Measurements from ENCODE around the gene SELPLG. TPM values are rescaled to one million over a fixed set of nuclear protein-coding genes. Genes with fewer than 3 reads are reported as not detected.

The SELPLG gene
- total and polyA plus RNA-seq, 2 experiments from 2014 or later, result 4.4 to 6.7 TPM

DNA sequence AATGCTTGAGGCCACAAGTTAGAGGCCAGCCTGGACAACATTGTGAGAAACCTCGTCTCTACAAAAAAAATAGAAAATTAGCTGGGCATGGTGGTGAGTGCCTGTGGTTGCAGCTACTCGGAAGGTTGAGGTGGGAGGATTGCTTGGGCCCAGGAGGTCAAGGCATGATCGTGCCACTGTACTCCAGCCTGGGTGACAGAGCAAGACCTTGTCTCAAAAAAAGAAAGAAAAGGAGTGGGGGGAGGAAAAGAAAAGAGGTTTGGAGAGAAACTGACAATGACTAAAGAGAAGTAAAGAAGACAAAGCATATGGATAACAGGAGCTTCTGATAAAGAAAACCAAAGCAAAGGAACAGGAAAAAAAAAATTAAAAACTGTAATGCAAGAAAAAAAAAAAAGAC, 37.4 kb upstream of the SELPLG start:
- Histone ChIP-seq H3K27me3 (replicated peaks; ENCODE audit: insufficient read depth) (no peaks in the 10 kb centered on the region), H4K20me1 (ENCODE audit: insufficient read depth) (0 out of 2 replicates have a peak, but pooled peaks cover 6% of the 10 kb centered on the region), H3K79me2 (ENCODE audit: insufficient read depth) (peaks cover 100% of the 10 kb centered on the region), H3K4me1 (ENCODE audit: insufficient read depth) (peaks cover 34% of the 10 kb centered on the region), H3K4me2 (ENCODE audit: unreplicated experiment) (no peak overlapping the region), H3K4me3 (no peak overlapping the region), H3K9me2 (ENCODE audit: insufficient read depth) (no peaks in the 10 kb centered on the region), H3K27ac (peak overlapping the region; percentile 23; the same call in 1 of the 2 replicates), H3F3A (ENCODE audit: insufficient read depth) (peaks cover 76% of the 10 kb centered on the region), H3K9ac (no peak overlapping the region), H2AFZ (no peak overlapping the region), H3K9me3 (ENCODE audit: low read depth) (no peaks in the 10 kb centered on the region), H3K36me3 (ENCODE audit: low read depth) (peaks cover 29% of the 10 kb centered on the region)
- WGBS, 2 experiments (ENCODE audit: low coverage in 1 of 2, low lambda C conversion rate in 2 of 2, missing lambda C conversion rate in 2 of 2), result 67 to 70% methylated on average over 3 of the region's 3 CpGs
- no peak for TF ChIP-seq EZH2phosphoT487 (IDR thresholded peaks at IDR 0.05; ENCODE audit: insufficient read depth, low read depth)
- TF ChIP-seq EZH2 (IDR thresholded peaks at IDR 0.05; ENCODE audit: insufficient read depth, poor library complexity, severe bottlenecking), result no peak
- in situ Hi-C loops (cut with MboI), result no loop called here
- DNase-seq, result no peak

DNA sequence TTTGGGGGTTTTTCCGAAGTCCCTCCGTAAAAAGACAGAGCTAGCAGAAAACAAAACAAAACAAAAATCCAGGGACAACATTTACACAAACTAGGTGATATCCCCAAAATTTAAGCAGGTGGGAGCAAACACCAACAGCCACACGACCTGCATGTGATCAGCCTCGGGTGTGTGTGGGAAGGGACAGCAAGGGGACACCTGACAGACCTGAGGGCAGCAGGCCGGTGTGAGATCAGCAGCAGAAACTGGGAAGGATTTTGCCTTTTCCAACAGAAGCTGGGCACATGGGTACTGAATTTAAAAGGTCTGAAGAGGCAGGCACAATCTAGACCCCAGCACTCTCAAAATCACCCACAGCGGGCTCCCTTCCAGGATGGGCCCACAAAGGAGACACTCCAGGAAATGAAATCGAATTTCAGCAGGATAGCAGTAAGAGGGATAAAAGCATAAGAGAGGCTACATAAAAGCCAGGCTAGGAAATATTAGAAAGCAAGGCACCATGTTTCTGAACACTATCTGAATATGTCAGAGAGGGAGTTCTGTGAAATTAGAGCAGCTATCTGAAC, 36.5 kb upstream of the SELPLG start:
- WGBS, 2 experiments (ENCODE audit: low coverage in 1 of 2, low lambda C conversion rate in 2 of 2, missing lambda C conversion rate in 2 of 2), result 94 to 95% methylated on average over 7 of the region's 7 CpGs
- Histone ChIP-seq H3K27me3 (replicated peaks; ENCODE audit: insufficient read depth) (no peaks in the 10 kb centered on the region), H3K36me3 (ENCODE audit: low read depth) (peaks cover 20% of the 10 kb centered on the region), H3K4me3 (no peak overlapping the region), H2AFZ (no peak overlapping the region), H3K4me1 (ENCODE audit: insufficient read depth) (peaks cover 44% of the 10 kb centered on the region), H3K27ac (peak overlapping the region; percentile 2; the same call in 1 of the 2 replicates), H3K9me2 (ENCODE audit: insufficient read depth) (no peaks in the 10 kb centered on the region), H3K4me2 (ENCODE audit: unreplicated experiment) (no peak overlapping the region), H3K9me3 (ENCODE audit: low read depth) (no peaks in the 10 kb centered on the region), H4K20me1 (ENCODE audit: insufficient read depth) (0 out of 2 replicates have a peak, but pooled peaks cover 6% of the 10 kb centered on the region), H3F3A (ENCODE audit: insufficient read depth) (peaks cover 76% of the 10 kb centered on the region), H3K9ac (0 out of 2 replicates have a peak overlapping the region, but pooled peaks have one; percentile 19), H3K79me2 (ENCODE audit: insufficient read depth) (peaks cover 100% of the 10 kb centered on the region)
- DNase-seq, result no peak
- in situ Hi-C loops (cut with MboI), result no loop called here
- TF ChIP-seq EZH2 (IDR thresholded peaks at IDR 0.05; ENCODE audit: insufficient read depth, poor library complexity, severe bottlenecking) (no peak), EZH2phosphoT487 (IDR thresholded peaks at IDR 0.05; ENCODE audit: insufficient read depth, low read depth) (no peak)

DNA sequence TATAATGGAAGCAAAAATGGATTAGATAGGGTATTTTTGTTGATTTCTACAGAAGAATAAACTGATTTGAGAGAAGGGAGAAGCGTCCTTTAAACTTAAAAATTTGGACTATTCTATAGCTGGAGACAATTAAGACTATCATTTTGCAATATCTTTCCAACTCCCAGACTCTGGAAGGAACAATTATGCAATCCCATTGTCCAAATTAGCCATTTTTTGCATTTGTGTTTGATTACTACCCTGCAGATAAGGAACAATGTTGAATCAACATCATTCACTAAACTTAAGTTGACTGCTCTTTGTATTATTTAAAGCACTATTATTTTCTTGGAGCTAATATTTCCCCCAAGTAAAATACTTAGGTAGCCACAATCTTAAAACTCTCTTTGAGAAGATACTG, 34.8 kb upstream of the SELPLG start:
- Histone ChIP-seq H3K27me3 (replicated peaks; ENCODE audit: insufficient read depth) (no peaks in the 10 kb centered on the region), H3K9me2 (ENCODE audit: insufficient read depth) (no peaks in the 10 kb centered on the region), H3K4me2 (ENCODE audit: unreplicated experiment) (peak overlapping the region; percentile 44), H3K9ac (peak overlapping the region; percentile 60), H2AFZ (no peak overlapping the region), H3K79me2 (ENCODE audit: insufficient read depth) (peaks cover 99% of the 10 kb centered on the region), H3K4me1 (ENCODE audit: insufficient read depth) (peaks cover 58% of the 10 kb centered on the region), H3F3A (ENCODE audit: insufficient read depth) (peaks cover 85% of the 10 kb centered on the region), H3K9me3 (ENCODE audit: low read depth) (no peaks in the 10 kb centered on the region), H3K4me3 (0 out of 2 replicates have a peak overlapping the region, but pooled peaks have one; percentile 1), H4K20me1 (ENCODE audit: insufficient read depth) (0 out of 2 replicates have a peak, but pooled peaks cover 6% of the 10 kb centered on the region), H3K27ac (peak overlapping the region; percentile 80), H3K36me3 (ENCODE audit: low read depth) (peaks cover 11% of the 10 kb centered on the region)
- DNase-seq, result peak; percentile 61
- in situ Hi-C loops (cut with MboI), result loop anchor here (10.0 kb wide), 1 partner anchor 136 kb away; no protein-coding TSS in a partner anchor
- no peak for TF ChIP-seq EZH2phosphoT487 (IDR thresholded peaks at IDR 0.05; ENCODE audit: insufficient read depth, low read depth)
- 5 to 15% methylated on average over 1 of the region's 1 CpG for WGBS, 2 experiments (ENCODE audit: low coverage in 1 of 2, low lambda C conversion rate in 2 of 2, missing lambda C conversion rate in 2 of 2)

DNA sequence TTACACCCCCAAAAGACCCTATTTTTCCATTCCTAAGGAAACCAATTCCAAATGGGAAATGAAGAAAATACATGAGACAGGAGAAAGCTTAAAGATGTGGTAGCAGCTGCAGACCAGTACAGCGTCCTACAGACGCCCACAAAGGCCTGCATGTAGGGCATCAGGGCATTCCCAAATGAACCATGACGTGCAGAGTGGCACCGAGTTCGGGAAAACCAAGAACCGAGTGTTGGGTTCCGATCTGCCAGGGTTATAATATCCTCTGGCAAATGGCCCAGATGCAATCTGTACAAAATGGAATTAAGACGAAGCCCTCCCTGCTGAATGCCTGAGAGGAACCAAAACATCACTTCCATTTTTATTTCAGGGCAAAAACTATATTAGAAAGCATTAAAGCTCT, 34.4 kb upstream of the SELPLG start:
- no peaks in the 10 kb centered on the region for H3K9me2 ChIP-seq (ENCODE audit: insufficient read depth)
- DNase-seq, result no peak
- WGBS, 2 experiments (ENCODE audit: low coverage in 1 of 2, low lambda C conversion rate in 2 of 2, missing lambda C conversion rate in 2 of 2), result 26 to 32% methylated on average over 8 of the region's 8 CpGs
- peaks cover 11% of the 10 kb centered on the region for H3K36me3 ChIP-seq (ENCODE audit: low read depth)
- H3K4me3 ChIP-seq, result 0 out of 2 replicates have a peak overlapping the region, but pooled peaks have one; percentile 1
- no peaks in the 10 kb centered on the region for H3K9me3 ChIP-seq (ENCODE audit: low read depth)
- H4K20me1 ChIP-seq (ENCODE audit: insufficient read depth), result 0 out of 2 replicates have a peak, but pooled peaks cover 6% of the 10 kb centered on the region
- peak overlapping the region; percentile 44 for H3K4me2 ChIP-seq (ENCODE audit: unreplicated experiment)
- TF ChIP-seq EZH2 (IDR thresholded peaks at IDR 0.05; ENCODE audit: insufficient read depth, poor library complexity, severe bottlenecking) (no peak), EZH2phosphoT487 (IDR thresholded peaks at IDR 0.05; ENCODE audit: insufficient read depth, low read depth) (no peak)
- no peaks in the 10 kb centered on the region for H3K27me3 ChIP-seq (replicated peaks; ENCODE audit: insufficient read depth)
- no peak overlapping the region for H2AFZ ChIP-seq
- H3F3A ChIP-seq (ENCODE audit: insufficient read depth), result peaks cover 90% of the 10 kb centered on the region
- H3K27ac ChIP-seq, result peak overlapping the region; percentile 80
- peak overlapping the region; percentile 60 for H3K9ac ChIP-seq
- H3K4me1 ChIP-seq (ENCODE audit: insufficient read depth), result peaks cover 61% of the 10 kb centered on the region
- H3K79me2 ChIP-seq (ENCODE audit: insufficient read depth), result peaks cover 99% of the 10 kb centered on the region
- in situ Hi-C loops (cut with MboI), result loop anchor here (10.0 kb wide), 1 partner anchor 137 kb away; no protein-coding TSS in a partner anchor

Measured in GM23248 (cell line).